OCI-LY3 (cell line): ENCODE data around the gene GPNMB.

ENCODE experiments used
- CTCF ChIP-seq: fragments of 200-600, 300-600 bp; sonication (generic); IDR thresholded peaks from 2 replicates; pipeline ENCODE4 v1.5.1; 2014; ENCODE audit warnings: antibody characterized with exemption, low read length, low read depth
- EZH2phosphoT487 ChIP-seq: fragments of 200-600 bp; shearing (Covaris generic); IDR thresholded peaks from 2 replicates; pipeline ENCODE4 v1.6.1; 2018; ENCODE audit warnings: antibody characterized with exemption, mixed run types, low read depth

GRCh38 chr7:23295401-23295697 lies 48.8 kb downstream of the GPNMB start:
- TF ChIP-seq CTCF (no peak), EZH2phosphoT487 (no peak)
